Thyroid gland (tissue), 4 donors: Measurements from ENCODE around the gene MYO1E.

Experiments used
- CTCF ChIP-seq, 6 experiments: fragments of 200-600 bp in 3 of 6; fragments of 450-650 bp in 3 of 6; sonication (generic) in 3 of 6; IDR thresholded peaks; one replicate each; pipeline ENCODE4 v1.5.1; 2016 to 2019; ENCODE audit warnings: antibody characterized with exemption in 6 of 6, mild to moderate bottlenecking in 2 of 6, inconsistent platforms in 1 of 6, moderate library complexity in 1 of 6
- POLR2A ChIP-seq, 2 donors: fragments of 450-650 bp; IDR thresholded peaks; one replicate each; pipeline ENCODE4 v1.6.1; 2017; ENCODE audit warnings: antibody characterized with exemption in 2 of 2, mild to moderate bottlenecking in 2 of 2, moderate library complexity in 1 of 2

GRCh38 chr15:59281699-59282098 lies 91.0 kb downstream of the MYO1E start:
- TF ChIP-seq CTCF (IDR thresholded peaks at IDR 0.05) = no peak
- no peak for TF ChIP-seq POLR2A (IDR thresholded peaks at IDR 0.05)
